ENCODE measurements around the gene ARHGEF16. TPM values are rescaled to one million over a fixed set of nuclear protein-coding genes. Genes with fewer than 3 reads are reported as not detected.

ARHGEF16 gene
- total RNA-seq, 1 donor from 2014 or later = 0.34 TPM

DNA sequence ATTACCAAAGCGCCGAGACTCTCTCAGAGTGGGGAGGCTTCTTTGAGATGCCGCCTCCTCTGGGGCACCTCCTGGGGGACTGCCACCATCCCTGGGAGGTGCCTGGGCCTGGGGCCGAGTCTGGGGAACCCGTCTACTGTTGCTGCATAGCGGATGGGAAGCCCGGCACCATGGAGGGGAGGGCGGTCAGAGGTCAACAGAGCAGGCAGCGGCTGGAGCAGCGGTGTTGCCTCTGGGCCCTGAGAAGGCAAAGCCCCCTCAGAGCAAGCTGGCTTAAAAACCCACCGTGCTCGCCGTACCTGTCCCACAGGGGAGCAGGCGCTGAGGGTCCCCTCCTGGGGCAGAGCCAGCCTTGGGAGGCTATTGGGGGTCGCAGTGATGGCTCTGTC lies 62.0 kb downstream of the ARHGEF16 start:
- no peak for DNase-seq
- H3K4me1 Mint-ChIP-seq (ENCODE audit: low read depth, unreplicated experiment) = no peaks in the 10 kb centered on the region
- peaks cover 2% of the 10 kb centered on the region for H3K27me3 Mint-ChIP-seq (ENCODE audit: unreplicated experiment)
- H3K9me3 Mint-ChIP-seq (ENCODE audit: unreplicated experiment) = peaks cover 5% of the 10 kb centered on the region
- no peak overlapping the region for H3K27ac Mint-ChIP-seq (ENCODE audit: unreplicated experiment)
- no peak overlapping the region for H3K4me3 Mint-ChIP-seq (ENCODE audit: unreplicated experiment)
- peaks cover 5% of the 10 kb centered on the region for H3K36me3 Mint-ChIP-seq (ENCODE audit: unreplicated experiment)
- TF ChIP-seq CTCF (IDR thresholded peaks at IDR 0.05; ENCODE audit: partially characterized antibody, unreplicated experiment) = no peak

DNA sequence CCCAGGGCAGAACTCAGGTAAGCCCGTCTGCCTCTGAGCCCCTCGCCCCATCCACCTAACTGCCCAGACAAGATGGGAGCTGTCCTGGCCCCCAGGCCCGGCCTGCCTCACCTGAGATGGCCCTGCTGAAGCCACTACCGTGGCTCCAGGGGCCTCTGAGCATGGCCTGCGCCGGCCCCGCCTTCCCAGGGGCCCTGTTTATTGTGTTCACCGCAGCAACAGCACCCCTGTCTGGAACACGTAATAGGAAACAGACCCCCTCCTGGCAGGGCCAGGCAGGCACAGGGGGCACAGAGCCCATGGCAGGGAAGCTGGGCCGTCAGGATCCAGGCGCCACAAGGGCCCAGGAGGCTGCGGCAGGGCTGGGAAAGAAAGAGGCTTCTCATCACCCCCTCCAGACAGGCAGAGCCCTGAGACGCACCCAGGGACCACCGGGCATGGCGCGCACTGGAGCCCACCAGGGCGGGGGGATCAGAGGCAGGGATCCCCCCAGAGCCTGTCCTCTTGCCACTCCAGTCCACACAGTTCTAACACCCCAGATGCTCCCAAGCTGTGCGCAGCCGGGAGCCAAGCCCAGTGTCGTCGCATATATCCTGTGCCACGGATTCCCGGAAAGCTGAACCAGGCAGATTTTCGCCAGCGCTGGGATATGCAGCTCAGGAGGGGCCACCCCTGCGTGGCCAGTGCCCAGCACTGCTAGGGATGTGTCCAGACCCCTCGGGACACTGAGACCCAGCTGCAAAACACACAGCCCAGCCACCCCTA lies 62.6 kb downstream of the ARHGEF16 start:
- no peak overlapping the region for H3K27ac Mint-ChIP-seq (ENCODE audit: unreplicated experiment)
- H3K36me3 Mint-ChIP-seq (ENCODE audit: unreplicated experiment) = peaks cover 5% of the 10 kb centered on the region
- H3K4me1 Mint-ChIP-seq (ENCODE audit: low read depth, unreplicated experiment) = no peaks in the 10 kb centered on the region
- peaks cover 2% of the 10 kb centered on the region for H3K27me3 Mint-ChIP-seq (ENCODE audit: unreplicated experiment)
- DNase-seq = no peak
- TF ChIP-seq CTCF (IDR thresholded peaks at IDR 0.05; ENCODE audit: partially characterized antibody, unreplicated experiment) = no peak
- no peak overlapping the region for H3K4me3 Mint-ChIP-seq (ENCODE audit: unreplicated experiment)
- H3K9me3 Mint-ChIP-seq (ENCODE audit: unreplicated experiment) = peaks cover 5% of the 10 kb centered on the region

GRCh38 chr1:3518256-3518655 lies 63.8 kb downstream of the ARHGEF16 start:
- H3K27me3 Mint-ChIP-seq (ENCODE audit: unreplicated experiment) = peaks cover 2% of the 10 kb centered on the region
- no peaks in the 10 kb centered on the region for H3K36me3 Mint-ChIP-seq (ENCODE audit: unreplicated experiment)
- peak; percentile 98 for TF ChIP-seq CTCF (IDR thresholded peaks at IDR 0.05; ENCODE audit: partially characterized antibody, unreplicated experiment)
- no peak overlapping the region for H3K4me3 Mint-ChIP-seq (ENCODE audit: unreplicated experiment)
- DNase-seq = no peak
- no peaks in the 10 kb centered on the region for H3K4me1 Mint-ChIP-seq (ENCODE audit: low read depth, unreplicated experiment)
- no peak overlapping the region for H3K27ac Mint-ChIP-seq (ENCODE audit: unreplicated experiment)
- peaks cover 2% of the 10 kb centered on the region for H3K9me3 Mint-ChIP-seq (ENCODE audit: unreplicated experiment)

DNA sequence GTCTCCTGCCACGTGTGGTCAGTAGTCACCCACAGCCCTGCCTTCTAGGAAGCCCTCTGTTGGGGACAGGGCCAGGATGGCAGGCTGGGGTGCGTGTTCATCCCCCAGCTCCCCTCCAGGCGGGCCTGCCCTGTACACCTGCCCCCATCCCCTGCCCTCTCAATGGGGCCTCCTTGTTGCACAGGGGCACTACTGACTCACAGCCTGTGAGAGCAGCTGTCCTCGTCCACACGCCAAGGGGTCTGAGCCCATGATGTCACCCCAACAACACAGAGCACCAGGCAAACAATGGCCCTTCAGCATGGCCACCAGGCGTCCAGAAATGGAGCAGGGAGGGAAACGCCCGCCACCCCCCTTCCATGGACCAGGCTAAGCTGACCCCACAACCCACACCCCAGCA lies 64.3 kb downstream of the ARHGEF16 start:
- no peak overlapping the region for H3K27ac Mint-ChIP-seq (ENCODE audit: unreplicated experiment)
- H3K9me3 Mint-ChIP-seq (ENCODE audit: unreplicated experiment) = peaks cover 2% of the 10 kb centered on the region
- TF ChIP-seq CTCF (IDR thresholded peaks at IDR 0.05; ENCODE audit: partially characterized antibody, unreplicated experiment) = no peak
- DNase-seq = no peak
- no peaks in the 10 kb centered on the region for H3K36me3 Mint-ChIP-seq (ENCODE audit: unreplicated experiment)
- H3K4me3 Mint-ChIP-seq (ENCODE audit: unreplicated experiment) = no peak overlapping the region
- H3K4me1 Mint-ChIP-seq (ENCODE audit: low read depth, unreplicated experiment) = no peaks in the 10 kb centered on the region
- peaks cover 1% of the 10 kb centered on the region for H3K27me3 Mint-ChIP-seq (ENCODE audit: unreplicated experiment)

GRCh38 chr1:3519301-3519885 lies 64.9 kb downstream of the ARHGEF16 start:
- Mint-ChIP-seq H3K4me1 (ENCODE audit: low read depth, unreplicated experiment) (no peaks in the 10 kb centered on the region), H3K9me3 (ENCODE audit: unreplicated experiment) (peaks cover 2% of the 10 kb centered on the region), H3K27me3 (ENCODE audit: unreplicated experiment) (no peaks in the 10 kb centered on the region), H3K4me3 (ENCODE audit: unreplicated experiment) (no peak overlapping the region), H3K27ac (ENCODE audit: unreplicated experiment) (no peak overlapping the region), H3K36me3 (ENCODE audit: unreplicated experiment) (no peaks in the 10 kb centered on the region)
- TF ChIP-seq CTCF (IDR thresholded peaks at IDR 0.05; ENCODE audit: partially characterized antibody, unreplicated experiment) = no peak
- DNase-seq = no peak
